ENCODE results near the gene DNAJC4. TPM values are rescaled to one million over a fixed set of nuclear protein-coding genes. Genes with fewer than 3 reads are reported as not detected.

Gene DNAJC4
- total and polyA plus RNA-seq, 2 of the 8 experiments (the other 6 are each of a cell fraction or from before 2014, with no cell fraction given): 14.6 to 31.0 TPM

GRCh38 chr11:64183890-64184289 lies 46.5 kb upstream of the DNAJC4 start (continued):
- TF ChIP-seq ATF2 (IDR thresholded peaks at IDR 0.05; ENCODE audit: low read length): no peak

All from H1 (cell line).